HG03025 (cell line): ENCODE measurements around the gene AP5B1.

ENCODE experiments used
- ATAC-seq: cut with Tn5 transposase; IDR thresholded peaks from one replicate; pipeline ENCODE4 v1.9.1; 2021; ENCODE audit warnings: mild to moderate bottlenecking, moderate library complexity; ENCODE audit not compliant: unreplicated experiment, low FRiP score

The AP5B1 gene

GRCh38 chr11:65780770-65781151, at the start of gene AP5B1:
TSS of gene AP5B1 (minus strand) at chr11:65780976. CDS start at chr11:65780591, 385 bp downstream.
- peak; percentile 51 for ATAC-seq

- no peak for ATAC-seq
Measured at GRCh38 chr11:65829459-65829858, 48.7 kb upstream of the AP5B1 start.

GRCh38 chr11:65826984-65827735, 46.4 kb upstream of the AP5B1 start:
- no peak for ATAC-seq

GRCh38 chr11:65822776-65823528, 42.2 kb upstream of the AP5B1 start:
- no peak for ATAC-seq

- ATAC-seq, result no peak
Measured at GRCh38 chr11:65821107-65821506, 40.3 kb upstream of the AP5B1 start.

- peak; percentile 65 for ATAC-seq
Measured at GRCh38 chr11:65817835-65818680, 37.3 kb upstream of the AP5B1 start.

GRCh38 chr11:65817312-65817834, 36.6 kb upstream of the AP5B1 start:
- ATAC-seq, result no peak

- ATAC-seq, result no peak
Measured at GRCh38 chr11:65816696-65817095, 35.9 kb upstream of the AP5B1 start.

GRCh38 chr11:65814986-65815565, 34.3 kb upstream of the AP5B1 start:
- ATAC-seq, result no peak

- ATAC-seq, result no peak
Measured at GRCh38 chr11:65814131-65814985, 33.6 kb upstream of the AP5B1 start.

GRCh38 chr11:65811764-65812475, 31.1 kb upstream of the AP5B1 start:
- no peak for ATAC-seq

GRCh38 chr11:65810046-65810868, 29.5 kb upstream of the AP5B1 start:
- ATAC-seq, result no peak

GRCh38 chr11:65809496-65809895, 28.7 kb upstream of the AP5B1 start:
- no peak for ATAC-seq

GRCh38 chr11:65808744-65809341, 28.1 kb upstream of the AP5B1 start:
- no peak for ATAC-seq

GRCh38 chr11:65806979-65807378, 26.2 kb upstream of the AP5B1 start:
- ATAC-seq, result no peak

- no peak for ATAC-seq
Measured at GRCh38 chr11:65803797-65804492, 23.2 kb upstream of the AP5B1 start.

GRCh38 chr11:65802841-65803240, 22.1 kb upstream of the AP5B1 start:
- peak; percentile 62 for ATAC-seq
